ENCODE data around the gene EHBP1.

The EHBP1 gene

DNA sequence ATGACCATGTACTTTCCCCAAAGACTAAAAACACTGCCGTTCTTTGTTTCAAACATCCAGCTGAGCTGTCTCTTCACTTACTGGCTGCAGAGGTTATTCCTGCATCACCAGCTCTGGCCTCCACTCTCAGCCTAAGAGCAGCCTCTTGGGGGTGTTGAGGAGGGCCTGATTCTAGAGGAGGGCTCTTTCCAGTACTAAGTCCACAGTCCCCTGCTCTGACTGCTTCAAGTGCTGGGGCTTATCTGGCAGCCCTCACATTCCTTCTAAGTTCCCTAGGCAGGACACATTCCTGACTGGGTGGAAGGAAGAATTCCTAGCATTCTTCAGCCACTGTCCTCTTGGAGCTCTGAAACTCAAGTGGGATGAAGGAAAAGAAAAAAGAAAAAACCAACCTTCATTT lies 32.9 kb upstream of the EHBP1 start:
- Histone ChIP-seq H3K4me3 (ENCODE audit: low read length) (no peak overlapping the region), H3K4me2 (ENCODE audit: low read length) (no peak overlapping the region), H3K27me3 (ENCODE audit: control insufficient read depth, low read length) (no peaks in the 10 kb centered on the region), H3K9me2 (replicated peaks; ENCODE audit: control insufficient read depth, low read length) (no peaks in the 10 kb centered on the region), H3K4me1 (ENCODE audit: control insufficient read depth, low read length) (no peaks in the 10 kb centered on the region), H3K27ac (ENCODE audit: low read depth, low read length) (no peak overlapping the region), H3K9me3 (ENCODE audit: control insufficient read depth, insufficient read depth, low read length) (no peaks in the 10 kb centered on the region), H4K20me1 (ENCODE audit: control insufficient read depth, insufficient read depth, low read depth, low read length) (no peaks in the 10 kb centered on the region), H3K36me3 (ENCODE audit: control insufficient read depth, low read length) (no peaks in the 10 kb centered on the region), H3K79me2 (ENCODE audit: control insufficient read depth, low read length) (no peaks in the 10 kb centered on the region), H3F3A (ENCODE audit: control insufficient read depth, insufficient read depth) (no peaks in the 10 kb centered on the region)
- no peak for TF ChIP-seq CTCF (IDR thresholded peaks at IDR 0.05; ENCODE audit: low read depth, low read length, poor library complexity, severe bottlenecking)
- no peak for TF ChIP-seq EZH2phosphoT487 (IDR thresholded peaks at IDR 0.05; ENCODE audit: borderline replicate concordance, low read length)

GRCh38 chr2:62675062-62675461 lies 30.5 kb upstream of the EHBP1 start:
- Histone ChIP-seq H3K4me2 (ENCODE audit: low read length) (no peak overlapping the region), H3K27ac (ENCODE audit: low read depth, low read length) (no peak overlapping the region), H3K4me1 (ENCODE audit: control insufficient read depth, low read length) (no peaks in the 10 kb centered on the region), H4K20me1 (ENCODE audit: control insufficient read depth, insufficient read depth, low read depth, low read length) (no peaks in the 10 kb centered on the region), H3K36me3 (ENCODE audit: control insufficient read depth, low read length) (no peaks in the 10 kb centered on the region), H3K4me3 (ENCODE audit: low read length) (no peak overlapping the region), H3K79me2 (ENCODE audit: control insufficient read depth, low read length) (no peaks in the 10 kb centered on the region), H3K9me3 (ENCODE audit: control insufficient read depth, insufficient read depth, low read length) (no peaks in the 10 kb centered on the region), H3K9me2 (replicated peaks; ENCODE audit: control insufficient read depth, low read length) (no peaks in the 10 kb centered on the region), H3F3A (ENCODE audit: control insufficient read depth, insufficient read depth) (no peaks in the 10 kb centered on the region), H3K27me3 (ENCODE audit: control insufficient read depth, low read length) (no peaks in the 10 kb centered on the region)
- TF ChIP-seq EZH2phosphoT487 (IDR thresholded peaks at IDR 0.05; ENCODE audit: borderline replicate concordance, low read length), result no peak
- no peak for TF ChIP-seq CTCF (IDR thresholded peaks at IDR 0.05; ENCODE audit: low read depth, low read length, poor library complexity, severe bottlenecking)

DNA sequence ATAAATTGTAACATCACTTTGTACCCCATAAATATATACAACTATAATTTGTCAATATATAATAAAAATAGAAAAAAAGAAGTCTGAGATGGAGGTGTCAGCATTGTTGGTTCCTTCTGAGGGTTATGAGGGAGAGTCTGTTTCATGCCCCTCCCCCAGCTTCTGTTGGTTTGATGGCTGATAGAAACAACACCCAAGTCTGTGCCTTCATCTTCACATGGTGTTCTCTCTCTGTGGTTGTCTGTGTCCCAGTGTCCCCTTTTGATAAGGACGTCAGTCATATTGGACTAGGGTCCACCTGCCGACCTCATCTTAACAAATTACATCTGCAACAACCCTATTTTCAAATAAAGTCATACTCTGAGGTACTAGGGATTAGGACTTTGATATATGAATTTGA lies 20.3 kb upstream of the EHBP1 start:
- TF ChIP-seq CTCF (IDR thresholded peaks at IDR 0.05; ENCODE audit: low read depth, low read length, poor library complexity, severe bottlenecking) (no peak), EZH2phosphoT487 (IDR thresholded peaks at IDR 0.05; ENCODE audit: borderline replicate concordance, low read length) (no peak)
- Histone ChIP-seq H3K9me2 (replicated peaks; ENCODE audit: control insufficient read depth, low read length) (no peaks in the 10 kb centered on the region), H3K9me3 (ENCODE audit: control insufficient read depth, insufficient read depth, low read length) (no peaks in the 10 kb centered on the region), H3K27me3 (ENCODE audit: control insufficient read depth, low read length) (peaks cover 12% of the 10 kb centered on the region), H3K4me3 (ENCODE audit: low read length) (no peak overlapping the region), H3K36me3 (ENCODE audit: control insufficient read depth, low read length) (no peaks in the 10 kb centered on the region), H3F3A (ENCODE audit: control insufficient read depth, insufficient read depth) (no peaks in the 10 kb centered on the region), H3K79me2 (ENCODE audit: control insufficient read depth, low read length) (no peaks in the 10 kb centered on the region), H4K20me1 (ENCODE audit: control insufficient read depth, insufficient read depth, low read depth, low read length) (no peaks in the 10 kb centered on the region), H3K4me1 (ENCODE audit: control insufficient read depth, low read length) (0 out of 2 replicates have a peak, but pooled peaks cover 3% of the 10 kb centered on the region), H3K27ac (ENCODE audit: low read depth, low read length) (no peak overlapping the region), H3K4me2 (ENCODE audit: low read length) (no peak overlapping the region)
